K562 (cell line): ENCODE measurements around the gene XPC. TPM values are rescaled to one million over a fixed set of nuclear protein-coding genes. Genes with fewer than 3 reads are reported as not detected.

Source experiments
- ATAC-seq: fragments of 200-7000 bp; cut with Tn5 transposase; 3 replicates; pipeline ENCODE4 v1.9.1; 2020; ENCODE audit warnings: moderate library complexity
- BruUV-seq: library from RNA; stranded (reverse); fragments of 400-500 nt; replicated peaks from 2 replicates; lab custom pipeline; 2021; lab: Mats Ljungman, UMichigan
- CTCF ChIA-PET: fragments of 300-600 bp; formaldehyde crosslinking; extraction: SDS; loops from one replicate; lab custom pipeline; 2021; ENCODE audit warnings: low intra/inter-chr PET ratio; lab: Yijun Ruan, JAX
- POLR2A ChIA-PET: fragments of 300-600, 350-650 bp; sonication (Branson Sonifier 250); formaldehyde crosslinking; extraction: SDS; loops from one replicate; lab custom pipeline; 2021; ENCODE audit warnings: antibody characterized with exemption, inconsistent platforms; lab: Yijun Ruan, JAX
- DNase-seq, 4 experiments: peaks; one replicate each; pipeline versions ENCODE4 v3.0.0 to v3.0.0-alpha.2; 2011 to 2018; ENCODE audit warnings: low spot score in 3 of 4, mixed read lengths in 3 of 4; ENCODE audit errors: extremely low read depth in 1 of 4
- FAIRE-seq: peaks from 2 replicates; lab custom pipeline; 2011; peaks lifted over from hg19 to GRCh38; lab: Jason Lieb, UNC
- H2AFZ ChIP-seq: 2 replicates; pipeline ENCODE4 v1.6.0; 2011; ENCODE audit warnings: low read depth, low read length, control low read depth, inconsistent platforms
- H3K27ac ChIP-seq: fragments of 200-600 bp; 3 replicates; pipeline ENCODE4 v1.8.0; 2011; ENCODE audit warnings: low read depth, mild to moderate bottlenecking, control low read depth, inconsistent platforms, low read length, moderate library complexity, mixed read lengths; ENCODE audit errors: extremely low read depth
- H3K27me3 ChIP-seq, 2 experiments: fragments of 300-600 bp in 1 of 2; 2 replicates in 1 of 2; 3 replicates in 1 of 2; pipeline versions ENCODE4 v1.6.0 to v1.8.0; 2011; ENCODE audit warnings: inconsistent platforms in 2 of 2, low read length in 2 of 2, mild to moderate bottlenecking in 1 of 2, mixed read lengths in 1 of 2, moderate library complexity in 1 of 2; ENCODE audit not compliant: control insufficient read depth in 2 of 2, insufficient read depth in 2 of 2
- H3K36me3 ChIP-seq: fragments of 300-600 bp; 3 replicates; pipeline ENCODE4 v1.8.0; 2011; ENCODE audit warnings: mild to moderate bottlenecking, low read length, inconsistent platforms; ENCODE audit not compliant: control insufficient read depth, insufficient read depth
- H3K4me1 ChIP-seq, 2 experiments: fragments of 200-600 bp in 1 of 2; replicated peaks in 1 of 2; 2 replicates in 1 of 2; 3 replicates in 1 of 2; pipeline versions ENCODE4 v1.5.1 to v1.8.0; 2011; ENCODE audit warnings: inconsistent platforms in 2 of 2, low read length in 2 of 2, mild to moderate bottlenecking in 1 of 2, mixed read lengths in 1 of 2, moderate library complexity in 1 of 2; ENCODE audit not compliant: control insufficient read depth in 2 of 2, insufficient read depth in 2 of 2
- H3K4me2 ChIP-seq: 2 replicates; pipeline ENCODE4 v1.6.1; 2011; ENCODE audit warnings: low read length, control low read depth, inconsistent platforms, mixed read lengths; ENCODE audit not compliant: insufficient read depth
- H3K4me3 ChIP-seq: fragments of 200-600 bp; sonication (generic), shearing (Covaris generic); 2 replicates; pipeline ENCODE4 v1.5.1; 2016; ENCODE audit warnings: control low read depth, inconsistent platforms
- H3K79me2 ChIP-seq: fragments of 200-600 bp; 3 replicates; pipeline ENCODE4 v1.8.0; 2011; ENCODE audit warnings: low read length, inconsistent platforms; ENCODE audit not compliant: control insufficient read depth, insufficient read depth
- H3K9ac ChIP-seq, 2 experiments: 2 replicates each; pipeline versions ENCODE4 v1.6.0 to v1.6.1; 2011; ENCODE audit warnings: low read depth in 2 of 2, low read length in 2 of 2, control low read depth in 1 of 2, inconsistent platforms in 1 of 2, mild to moderate bottlenecking in 1 of 2, mixed read lengths in 1 of 2; ENCODE audit not compliant: insufficient read depth in 1 of 2
- H3K9me1 ChIP-seq: one replicate; pipeline ENCODE4 v1.6.0; 2011; ENCODE audit warnings: inconsistent platforms, mild to moderate bottlenecking, low read length, moderate library complexity; ENCODE audit not compliant: control insufficient read depth, insufficient read depth
- H3K9me3 ChIP-seq: replicated peaks from 2 replicates; pipeline ENCODE4 v1.5.1; 2011; ENCODE audit warnings: low read depth, low read length, inconsistent platforms; ENCODE audit not compliant: control insufficient read depth, insufficient read depth
- H4K20me1 ChIP-seq: replicated peaks from 2 replicates; pipeline ENCODE4 v1.6.1; 2011; ENCODE audit warnings: low read length, inconsistent platforms, mixed read lengths; ENCODE audit not compliant: control insufficient read depth, insufficient read depth
- ATF1 ChIP-seq, 2 experiments: fragments of 450-650 bp in 1 of 2; IDR thresholded peaks; 2 replicates each; pipeline ENCODE4 v1.6.1; 2016; ENCODE audit warnings: missing compliant biosample characterization in 1 of 2, missing genetic modification characterization in 1 of 2
- CEBPB ChIP-seq: fragments of 450-650 bp; IDR thresholded peaks from 2 replicates; pipeline ENCODE4 v1.6.1; 2016; ENCODE audit warnings: missing genetic modification characterization, missing compliant biosample characterization
- CEBPG ChIP-seq, 3 experiments: fragments of 200-800 bp in 1 of 3; sonication (Bioruptor generic) in 1 of 3; sonication (generic) in 1 of 3; formaldehyde crosslinking in 1 of 3; IDR thresholded peaks in 2 of 3; conservative IDR thresholded peaks in 1 of 3; 2 replicates each; pipeline versions ENCODE4 v1.6.1 to v1.8.0; 2016 to 2022; ENCODE audit warnings: missing compliant biosample characterization in 2 of 3, missing genetic modification characterization in 2 of 3, mild to moderate bottlenecking in 1 of 3, missing genetic modification reagents in 1 of 3
- ETV5 ChIP-seq: sonication (generic); formaldehyde crosslinking; IDR thresholded peaks from 2 replicates; pipeline ENCODE4 v1.4.0; 2020; ENCODE audit warnings: low read depth, mild to moderate bottlenecking, missing genetic modification reagents
- GABPA ChIP-seq: fragments of 200-800 bp; sonication (Bioruptor generic); conservative IDR thresholded peaks from 2 replicates; pipeline ENCODE4 v1.6.1; 2016; ENCODE audit warnings: low read depth, missing genetic modification characterization, missing compliant biosample characterization
- OTX1 ChIP-seq: fragments of 450-650 bp; formaldehyde crosslinking; IDR thresholded peaks from 2 replicates; pipeline ENCODE4 v1.4.0; 2022; ENCODE audit warnings: mild to moderate bottlenecking
- RAD51 ChIP-seq: fragments of 450-650 bp; IDR thresholded peaks from 2 replicates; pipeline ENCODE4 v1.7.1; 2016; ENCODE audit warnings: low read depth, mild to moderate bottlenecking, borderline replicate concordance
- SIN3A ChIP-seq, 2 experiments: fragments of 150-350 bp in 1 of 2; IDR thresholded peaks; 2 replicates each; pipeline ENCODE4 v1.6.1; 2011 to 2016; ENCODE audit warnings: borderline replicate concordance in 2 of 2, low read depth in 2 of 2, low read length in 2 of 2, mild to moderate bottlenecking in 2 of 2, moderate library complexity in 2 of 2; ENCODE audit not compliant: control insufficient read depth in 1 of 2
- WGBS: fragments of 100-300 bp; shearing (Covaris generic); methylation state at CpG from one replicate; pipeline ENCODE4 v1.1.6; 2016; ENCODE audit warnings: low coverage, mixed read lengths; ENCODE audit not compliant: insufficient coverage; ENCODE audit errors: missing lambda C conversion rate; 5-methylcytosine and 5-hydroxymethylcytosine counted together
- in situ Hi-C: fragments of 300-500 bp; cut with MboI; formaldehyde crosslinking; loops from 4 replicates; pipeline ENCODE4 v1.15.0; 2018; ENCODE audit warnings: inconsistent platforms, mixed read lengths
- intact Hi-C: fragments of 100-400 bp; cut with micrococcal nuclease; formaldehyde crosslinking; loops from 2 replicates; pipeline ENCODE4 v1.14.2; 2022
- polyA plus RNA-seq, 8 experiments: library from polyadenylated mRNA; depleted of rRNA in 4 of 8; stranded (reverse) in 5 of 8; unstranded in 3 of 8; fragments of >200 nt; fragmentation: Nextera tagmentation in 2 of 8; fragmentation: Illumina TruSeq in 1 of 8; extraction: Ambion mirVana in 2 of 8; extraction: Trizol in 1 of 8; gene quantifications; 2 replicates each; pipeline versions ENCODE4 v1.2.1 to v1.2.3, GENCODE V29; 2011 to 2014; ENCODE audit warnings: inconsistent platforms in 1 of 8, missing spikeins in 1 of 8
- total RNA-seq, 7 experiments: library from RNA; depleted of rRNA in 6 of 7; stranded (reverse); fragments of >200 nt in 6 of 7; fragmentation: Illumina TruSeq in 2 of 7; extraction: Trizol in 2 of 7; gene quantifications; 2 replicates each; pipeline versions ENCODE4 v1.2.1 to v1.2.3, GENCODE V29; 2011 to 2021; ENCODE audit warnings: low replicate concordance in 1 of 7

XPC gene
- total and polyA plus RNA-seq, 9 of the 15 experiments (the other 6 are each of a cell fraction or from before 2014, with no cell fraction given) = 3.8 to 54.7 (median 41.3) TPM

- Histone ChIP-seq H3K79me2 (no peaks in the 10 kb centered on the region), H3K36me3 (peaks cover 95% of the 10 kb centered on the region), H3K27me3 (no peaks in the 10 kb centered on the region), H3K4me2 (no peak overlapping the region), H3K9ac (no peak overlapping the region), H2AFZ (no peak overlapping the region), H3K4me3 (no peak overlapping the region), H3K9me1 (no peaks in the 10 kb centered on the region), H3K27ac (no peak overlapping the region), H3K9me3 (peaks cover 16% of the 10 kb centered on the region), H4K20me1 (no peaks in the 10 kb centered on the region), H3K4me1 (no peaks in the 10 kb centered on the region)
- BruUV-seq = no TSS peak
- DNase-seq = no peak
- WGBS = 98% methylated on average over 2 of the region's 2 CpGs
- intact Hi-C loops = no loop called here
- TF ChIP-seq GABPA (tag) (no peak), RAD51 (no peak), SIN3A (IDR thresholded peaks at IDR 0.05; ENCODE audit: borderline replicate concordance in 2 of 2, control insufficient read depth in 1 of 2, low read depth in 2 of 2, low read length in 2 of 2) (no peak), ATF1 (CRISPR knock-in tag; IDR thresholded peaks at IDR 0.05) (no peak), ATF1 (tag; IDR thresholded peaks at IDR 0.05) (no peak), ETV5 (no peak), OTX1 (no peak), CEBPB (tag) (peak; percentile 86), CEBPG (CRISPR knock-in tag; IDR thresholded peaks at IDR 0.05) (no peak), CEBPG (tag; conservative IDR thresholded peaks at IDR 0.05 in 1 of 2, IDR thresholded peaks at IDR 0.05 in 1 of 2) (peak; percentile 41 to 78; a peak in 2 of 4 replicates)
- ChIA-PET POLR2A (interaction anchor here (0.8 kb wide), 1 partner anchor 16 kb away, joined by 3 read pairs; the partner anchor contains the start of genes LSM3 and XPC), CTCF (no interaction called here)
- no peak for FAIRE-seq
- in situ Hi-C loops = no loop called here
- ATAC-seq = no peak
Observed at GRCh38 chr3:14162178-14162577, 16.2 kb downstream of the XPC start.
